Right lobe of liver (tissue), 6 donors: ENCODE data around the gene GNGT1. TPM values are rescaled to one million over a fixed set of nuclear protein-coding genes. Genes with fewer than 3 reads are reported as not detected.

Experiments used
- ATAC-seq, 4 donors: fragments of 200-7000 bp; cut with Tn5 transposase; one replicate each; pipeline ENCODE4 v1.9.1; 2020; ENCODE audit warnings: mild to moderate bottlenecking in 4 of 4, moderate library complexity in 4 of 4
- DNase-seq, 3 donors: peaks; one replicate each; pipeline ENCODE4 v3.0.0-alpha.2; 2020
- H3K27ac ChIP-seq, 3 donors: fragments of 200-600 bp; one replicate each; pipeline ENCODE4 v1.8.0; 2022
- H3K27me3 ChIP-seq, 2 donors: fragments of 200-600 bp; one replicate each; pipeline ENCODE4 v1.8.0; 2022
- H3K36me3 ChIP-seq, 4 donors: fragments of 200-600 bp; sonication (generic) in 1 of 4; one replicate each; pipeline versions ENCODE4 v1.5.1 to v1.8.0; 2017 to 2022; ENCODE audit warnings: control low read depth in 1 of 4
- H3K4me1 ChIP-seq, 4 donors: fragments of 200-600 bp; sonication (generic) in 1 of 4; one replicate each; pipeline versions ENCODE4 v1.5.1 to v1.8.0; 2017 to 2022; ENCODE audit warnings: control low read depth in 1 of 4
- H3K4me3 ChIP-seq, 3 donors: fragments of 200-600 bp; one replicate each; pipeline ENCODE4 v1.8.0; 2022
- H3K9me3 ChIP-seq, 4 donors: fragments of 200-600 bp; sonication (generic) in 1 of 4; one replicate each; pipeline versions ENCODE4 v1.5.1 to v1.8.0; 2017 to 2022; ENCODE audit warnings: control low read depth in 1 of 4
- POLR2A ChIP-seq: fragments of 450-650 bp; IDR thresholded peaks from one replicate; pipeline ENCODE4 v1.6.1; 2017; ENCODE audit warnings: antibody characterized with exemption, mild to moderate bottlenecking
- WGBS: methylation state at CpG from one replicate; pipeline ENCODE4 v1.1.6; 2018; ENCODE audit warnings: low coverage, low lambda C conversion rate; ENCODE audit not compliant: insufficient coverage; ENCODE audit errors: missing lambda C conversion rate; 5-methylcytosine and 5-hydroxymethylcytosine counted together
- intact Hi-C, 2 donors: fragments of 100-400 bp; cut with DNase I; formaldehyde crosslinking; loops; one replicate each; pipeline versions ENCODE4 v1.11.2 to v1.14.1; 2022
- total RNA-seq, 6 experiments: library from RNA; depleted of rRNA in 2 of 6; stranded (reverse); fragments of >200 nt in 2 of 6; fragmentation: NEBNext Ultra II Directional in 3 of 6; extraction: Animal tissue kit (Norgen Biotek cat#: 25700) in 3 of 6; gene quantifications; one replicate each; pipeline versions ENCODE4 v1.1.0 to v1.2.4, GENCODE V29; 2016 to 2023
- TF ChIP-seq, protein P1 (sequence below), 4 donors: fragments of 200-600 bp in 3 of 4; fragments of 450-650 bp in 1 of 4; IDR thresholded peaks; one replicate each; pipeline versions ENCODE4 v1.5.1 to v1.8.0; 2016 to 2022; ENCODE audit warnings: antibody characterized with exemption in 4 of 4, mild to moderate bottlenecking in 2 of 4
- donor health status: DM: no; HTN: yes; CAD: no.
- donor health status: DM: no; HTN: no; CAD: no.
- donor health status: DM: no; HTN: no; CAD: no.
- donor health status: DM: no; HTN: yes; CAD: no.
- donor health status: DM: no; HTN: yes; CAD: no.

GNGT1 gene
- total RNA-seq, 6 experiments from 2014 or later, result not detected

- no peak for DNase-seq
- Histone ChIP-seq H3K9me3 (no peaks in the 10 kb centered on the region), H3K4me3 (no peak overlapping the region), H3K27ac (peak overlapping the region; percentile 33 to 86 (median 62)), H3K36me3 (no peaks in the 10 kb centered on the region), H3K4me1 (peaks cover 0 to 4% (median 0%) of the 10 kb centered on the region in 4 donors), H3K27me3 (no peaks in the 10 kb centered on the region)
- no peak for ATAC-seq
- 53% methylated on average over 6 of the region's 6 CpGs for WGBS
- intact Hi-C loops, result no loop called here
- TF ChIP-seq, protein P1, sequence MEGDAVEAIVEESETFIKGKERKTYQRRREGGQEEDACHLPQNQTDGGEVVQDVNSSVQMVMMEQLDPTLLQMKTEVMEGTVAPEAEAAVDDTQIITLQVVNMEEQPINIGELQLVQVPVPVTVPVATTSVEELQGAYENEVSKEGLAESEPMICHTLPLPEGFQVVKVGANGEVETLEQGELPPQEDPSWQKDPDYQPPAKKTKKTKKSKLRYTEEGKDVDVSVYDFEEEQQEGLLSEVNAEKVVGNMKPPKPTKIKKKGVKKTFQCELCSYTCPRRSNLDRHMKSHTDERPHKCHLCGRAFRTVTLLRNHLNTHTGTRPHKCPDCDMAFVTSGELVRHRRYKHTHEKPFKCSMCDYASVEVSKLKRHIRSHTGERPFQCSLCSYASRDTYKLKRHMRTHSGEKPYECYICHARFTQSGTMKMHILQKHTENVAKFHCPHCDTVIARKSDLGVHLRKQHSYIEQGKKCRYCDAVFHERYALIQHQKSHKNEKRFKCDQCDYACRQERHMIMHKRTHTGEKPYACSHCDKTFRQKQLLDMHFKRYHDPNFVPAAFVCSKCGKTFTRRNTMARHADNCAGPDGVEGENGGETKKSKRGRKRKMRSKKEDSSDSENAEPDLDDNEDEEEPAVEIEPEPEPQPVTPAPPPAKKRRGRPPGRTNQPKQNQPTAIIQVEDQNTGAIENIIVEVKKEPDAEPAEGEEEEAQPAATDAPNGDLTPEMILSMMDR (IDR thresholded peaks at IDR 0.05), result no peak
- no peak for TF ChIP-seq POLR2A
Observed at GRCh38 chr7:93920496-93921182, 14.3 kb downstream of the GNGT1 start.

- intact Hi-C loops, result no loop called here
Observed at GRCh38 chr7:93921186-93921585, 14.8 kb downstream of the GNGT1 start.

DNA sequence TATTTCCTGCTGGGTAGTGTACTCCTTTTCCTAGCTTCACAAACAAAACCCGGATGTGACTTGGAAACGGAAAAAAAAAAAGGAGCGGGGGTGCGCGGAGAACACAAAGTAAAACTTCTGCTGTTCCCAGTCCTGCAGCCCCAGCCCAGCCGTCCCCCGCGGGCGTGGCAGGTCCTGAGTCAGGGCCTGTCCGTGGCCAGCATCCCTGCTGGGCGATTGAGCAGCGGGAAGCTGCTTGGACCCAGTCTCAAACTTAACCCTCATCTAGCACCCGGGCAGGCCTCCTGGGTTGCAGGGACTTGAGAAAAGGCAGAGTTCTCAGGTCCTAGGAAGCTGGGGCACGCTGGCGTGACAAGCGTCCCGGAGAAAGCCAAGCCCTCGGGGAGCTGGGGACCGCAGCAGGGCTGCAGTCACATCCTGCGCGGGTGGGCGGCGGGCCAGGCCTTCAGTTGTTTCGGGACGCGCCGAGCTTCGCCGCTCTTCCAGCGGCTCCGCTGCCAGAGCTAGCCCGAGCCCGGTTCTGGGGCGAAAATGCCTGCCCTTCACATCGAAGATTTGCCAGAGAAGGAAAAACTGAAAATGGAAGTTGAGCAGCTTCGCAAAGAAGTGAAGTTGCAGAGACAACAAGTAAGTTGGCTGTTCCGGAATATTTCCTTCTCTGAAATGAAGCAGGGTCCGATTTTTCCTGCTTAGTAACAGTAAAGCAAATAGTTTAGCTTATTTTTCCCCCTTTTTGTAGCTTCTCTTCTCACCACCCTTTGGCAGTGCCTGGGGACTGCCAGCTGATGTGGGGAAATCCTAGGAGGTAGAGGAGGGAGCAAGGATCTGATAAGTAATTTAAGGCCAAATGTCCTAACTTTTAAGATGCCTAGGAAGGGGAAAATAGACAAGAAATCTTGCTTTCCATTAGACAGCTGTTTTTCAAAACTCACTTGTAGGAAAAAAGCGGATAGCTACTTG, 15.5 kb downstream of the GNGT1 start, which contains the start of gene GNG11:
GNG11 (plus strand) TSS at position 129 of the 960 bp plus-strand sequence; CDS start at position 532, 403 bp downstream.
- 6% methylated on average over 15 of the region's 39 CpGs for WGBS
- no peaks in the 10 kb centered on the region for H3K9me3 ChIP-seq
- H3K27ac ChIP-seq, result peak within 1 kb of the TSS; percentile 34 to 86 (median 62)
- intact Hi-C loops, result no loop called here
- peaks cover 0 to 4% (median 0%) of the 10 kb centered on the region in 4 donors for H3K4me1 ChIP-seq
- H3K27me3 ChIP-seq, result no peaks in the 10 kb centered on the region
- TF ChIP-seq POLR2A, result peak; percentile 34
- TF ChIP-seq, protein P1 (IDR thresholded peaks at IDR 0.05), result no peak
- no peaks in the 10 kb centered on the region for H3K36me3 ChIP-seq
- ATAC-seq, result peak; percentile 85 to 89 (median 88)
- H3K4me3 ChIP-seq, result peak within 1 kb of the TSS; percentile 37 to 49 (median 46)
- peak; percentile 65 to 70 (median 70) for DNase-seq

More at GRCh38 chr7:93921186-93921585, 14.8 kb downstream of the GNGT1 start:
- DNase-seq, result no peak
- Histone ChIP-seq H3K4me1 (peaks cover 0 to 4% (median 0%) of the 10 kb centered on the region in 4 donors), H3K4me3 (no peak overlapping the region), H3K27ac (peak overlapping the region; percentile 33 to 86 (median 62)), H3K9me3 (no peaks in the 10 kb centered on the region), H3K27me3 (no peaks in the 10 kb centered on the region), H3K36me3 (no peaks in the 10 kb centered on the region)
- no peak for TF ChIP-seq POLR2A
- TF ChIP-seq, protein P1 (IDR thresholded peaks at IDR 0.05), result no peak
- ATAC-seq, result no peak
- 39% methylated on average over 8 of the region's 8 CpGs for WGBS

GRCh38 chr7:93923296-93923695, 16.9 kb downstream of the GNGT1 start:
- Histone ChIP-seq H3K27ac (peak overlapping the region; percentile 4 to 34 (median 24)), H3K4me1 (peaks cover 0 to 4% (median 0%) of the 10 kb centered on the region in 4 donors), H3K36me3 (no peaks in the 10 kb centered on the region), H3K4me3 (peak overlapping the region; percentile 37 to 49 (median 46)), H3K27me3 (no peaks in the 10 kb centered on the region), H3K9me3 (no peaks in the 10 kb centered on the region)
- TF ChIP-seq POLR2A, result no peak
- TF ChIP-seq, protein P1 (IDR thresholded peaks at IDR 0.05), result no peak
- intact Hi-C loops, result no loop called here
- 42% methylated on average over 6 of the region's 6 CpGs for WGBS
- DNase-seq (no peak), ATAC-seq (no peak)
